Activated CD4-positive, alpha-beta T cell treated with anti-CD3 and anti-CD28 coated beads, Interleukin-2, Interleukin-4, amounts not matched to agents 100 ng/mL and 50 ng/mL, durations not matched to agents 16 hours and 8 hours (primary cell): ENCODE measurements around the gene PCDH9.

Source experiments
- DNase-seq: peaks from one replicate; pipeline ENCODE4 v3.0.0-alpha.2; 2020; ENCODE audit warnings: low spot score

Gene PCDH9

DNA sequence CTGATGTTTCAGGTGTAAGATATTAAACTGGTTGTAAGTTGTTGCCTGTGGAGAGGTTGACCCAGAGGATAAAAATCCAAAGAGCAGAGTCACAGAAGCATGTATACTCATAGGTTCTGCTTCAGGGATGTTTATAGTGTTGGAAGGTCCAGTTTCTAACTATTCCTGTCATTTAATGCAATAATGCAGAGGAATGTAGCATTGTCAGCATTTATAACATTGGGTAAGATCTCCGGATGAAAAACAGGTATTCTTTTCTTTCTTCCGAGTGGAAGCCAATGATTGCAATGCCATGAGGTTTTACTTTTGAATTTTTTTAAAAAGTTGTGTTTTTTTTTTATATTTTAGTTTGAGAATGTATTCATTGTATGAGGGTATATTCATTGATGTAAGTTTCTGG, 771.0 kb downstream of the PCDH9 start:
- DNase-seq, result no peak

DNA sequence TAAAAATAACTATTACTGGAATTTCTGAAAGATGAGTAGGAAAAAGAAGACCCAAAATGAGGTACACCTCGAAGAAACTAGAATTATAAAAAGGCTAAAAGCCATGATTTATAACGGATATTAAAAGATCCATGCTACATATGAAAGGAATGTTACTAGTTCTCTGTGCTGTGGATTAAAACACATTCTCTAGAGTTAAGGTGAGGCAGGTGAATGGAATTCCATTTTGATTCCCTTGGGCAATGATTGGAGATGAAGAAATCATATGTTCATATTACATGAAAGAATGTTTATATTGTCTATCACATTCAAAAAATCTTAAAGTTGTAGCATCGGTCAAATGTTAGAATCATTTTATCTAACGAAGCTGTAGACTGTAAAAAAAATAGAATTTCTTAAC, 783.7 kb downstream of the PCDH9 start:
- DNase-seq, result no peak

DNA sequence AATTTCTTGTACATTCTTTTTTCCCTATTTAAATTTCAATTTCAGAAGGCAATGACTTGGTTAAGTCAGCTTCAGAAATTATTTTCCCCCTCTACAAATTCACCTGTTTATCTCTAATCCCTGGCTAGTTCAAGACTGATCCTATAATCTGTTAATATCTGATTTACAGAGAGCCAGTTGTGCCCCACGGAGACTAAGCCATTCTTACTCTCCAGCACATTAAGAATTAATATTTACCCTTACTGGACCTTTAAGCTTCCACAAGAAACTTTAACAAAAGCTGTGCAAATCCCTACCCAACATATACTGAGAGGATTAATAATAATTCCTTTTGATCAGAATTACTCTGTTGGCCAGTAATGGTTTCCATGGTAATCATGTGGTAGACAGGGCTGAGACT, 786.2 kb downstream of the PCDH9 start:
- DNase-seq, result no peak

DNA sequence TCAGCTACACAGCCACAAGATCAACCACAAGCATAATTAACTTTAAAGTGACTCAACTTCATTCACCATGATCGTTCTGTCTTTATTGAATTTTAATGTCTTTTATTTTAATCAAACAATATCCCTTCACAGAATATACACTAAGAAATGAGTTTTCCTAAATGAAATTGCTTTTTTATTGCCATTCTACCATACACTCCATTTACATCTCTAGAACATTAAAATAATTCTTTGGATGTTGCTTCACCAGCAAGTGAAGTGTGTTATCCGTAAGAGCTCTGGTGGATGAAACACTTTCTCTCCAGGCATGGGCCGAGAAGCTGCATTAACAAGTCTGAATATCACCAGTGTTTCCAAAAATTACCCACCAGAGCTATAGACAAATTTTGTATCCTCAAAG, 789.2 kb downstream of the PCDH9 start:
- DNase-seq, result no peak

DNA sequence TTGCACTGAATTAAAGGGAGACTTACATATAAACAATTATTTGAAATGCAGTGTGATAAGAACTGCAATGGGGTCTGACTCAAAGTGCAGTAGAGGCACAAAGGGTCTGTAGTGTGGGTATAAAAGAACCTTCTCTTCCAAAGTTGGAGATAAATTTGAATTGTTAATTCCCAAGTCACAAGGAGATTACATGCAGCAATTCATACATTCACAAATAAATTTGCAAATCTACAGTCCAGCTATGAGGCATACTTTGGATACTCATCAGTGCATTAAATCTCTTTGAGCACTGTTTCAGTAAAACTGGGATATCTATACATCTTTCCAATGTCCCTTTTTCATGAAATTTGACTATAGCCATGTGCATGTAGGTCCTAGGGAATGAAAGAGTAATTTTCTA, 799.4 kb downstream of the PCDH9 start:
- DNase-seq, result no peak

DNA sequence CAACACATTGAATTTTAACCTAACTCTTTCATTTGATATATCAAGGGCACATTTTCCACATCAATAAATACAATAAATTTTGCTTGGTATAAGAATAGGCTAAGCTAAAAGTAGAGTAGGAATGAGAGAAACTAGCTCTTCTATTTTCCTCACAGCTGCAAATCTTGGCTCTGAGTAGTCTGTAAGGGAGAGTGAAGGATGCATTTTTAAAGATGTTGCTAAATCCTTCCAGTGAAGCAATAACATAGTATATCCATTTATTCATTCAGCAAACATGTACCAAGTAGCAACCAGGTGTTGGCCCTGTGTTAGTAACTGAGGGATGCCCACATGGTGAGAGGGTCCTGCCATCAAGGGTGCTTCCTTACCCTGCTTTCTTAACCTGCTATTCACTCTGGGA, 799.9 kb downstream of the PCDH9 start:
- DNase-seq, result no peak

DNA sequence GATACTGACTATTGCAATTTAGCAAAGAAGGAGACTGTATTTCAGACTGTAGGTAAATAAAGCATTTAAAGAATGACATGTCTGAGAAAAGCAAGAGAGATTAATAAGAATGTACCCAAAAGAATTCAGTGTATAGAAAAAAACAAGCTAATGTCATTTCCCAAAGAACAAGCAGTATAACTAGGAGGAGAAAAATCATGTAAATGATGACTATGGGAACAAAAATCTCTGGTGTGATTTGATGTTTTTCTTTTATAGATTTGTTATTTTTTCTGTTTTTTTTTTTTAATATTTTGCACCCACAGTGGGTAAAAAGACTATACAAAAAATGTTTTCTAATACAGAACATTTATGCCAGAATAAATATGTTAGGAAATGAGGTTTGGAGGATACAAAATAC, 801.0 kb downstream of the PCDH9 start:
- DNase-seq, result no peak

DNA sequence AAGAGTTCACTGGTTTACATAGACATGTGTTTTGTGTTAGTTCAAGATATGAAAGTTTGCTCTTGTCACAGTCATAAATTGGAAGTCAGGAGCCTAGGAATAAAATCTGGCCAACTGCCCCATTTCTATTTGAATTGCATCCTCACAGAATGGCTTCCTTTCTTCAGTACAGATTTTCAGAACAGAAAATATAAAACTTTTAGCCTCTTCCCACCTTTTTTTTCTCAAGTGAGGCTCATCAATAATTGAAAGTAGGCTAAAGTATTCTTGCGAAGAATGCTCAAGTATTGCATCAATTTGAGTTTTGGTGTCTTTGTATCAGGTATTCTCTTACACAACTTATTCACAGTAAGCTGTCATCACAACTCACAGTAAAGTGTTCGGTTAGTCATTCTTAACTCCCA, 802.7 kb downstream of the PCDH9 start:
- no peak for DNase-seq

DNA sequence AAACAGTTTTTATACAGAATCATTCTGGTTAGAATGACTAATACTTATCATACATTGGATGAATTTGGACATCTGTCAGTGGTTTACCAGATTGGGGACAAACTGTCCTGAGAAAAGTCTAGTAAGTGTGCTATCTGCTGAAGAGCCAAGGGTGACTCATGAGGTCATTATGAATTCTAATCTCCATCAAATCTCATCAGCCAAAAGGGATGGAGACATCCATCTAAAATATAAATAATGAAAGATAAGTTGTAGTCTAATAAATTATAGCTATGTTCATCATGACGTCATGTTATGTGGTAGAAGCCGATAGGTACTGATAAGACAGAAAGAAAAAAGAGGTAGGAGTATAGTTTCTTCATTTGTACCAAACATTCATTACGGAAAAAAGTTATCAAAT, 804.4 kb downstream of the PCDH9 start:
- no peak for DNase-seq

DNA sequence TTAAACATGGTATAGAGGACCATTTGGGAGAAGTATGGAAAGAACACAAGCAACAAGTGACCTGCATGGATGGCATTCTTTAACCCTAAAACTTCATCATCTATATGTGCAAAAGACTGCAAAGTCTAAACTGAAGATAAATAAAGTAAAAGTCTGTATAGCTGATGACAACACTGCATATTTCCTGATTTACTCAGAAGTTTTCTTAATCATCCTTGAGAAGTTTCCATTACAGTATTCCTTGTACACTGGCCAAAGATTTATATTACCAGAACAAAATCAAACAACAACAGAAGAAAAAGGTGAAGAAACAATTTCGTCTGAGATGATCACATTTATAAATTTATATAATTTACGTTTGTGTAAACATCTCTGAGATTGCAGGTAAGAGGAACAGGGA, 805.7 kb downstream of the PCDH9 start:
- no peak for DNase-seq

DNA sequence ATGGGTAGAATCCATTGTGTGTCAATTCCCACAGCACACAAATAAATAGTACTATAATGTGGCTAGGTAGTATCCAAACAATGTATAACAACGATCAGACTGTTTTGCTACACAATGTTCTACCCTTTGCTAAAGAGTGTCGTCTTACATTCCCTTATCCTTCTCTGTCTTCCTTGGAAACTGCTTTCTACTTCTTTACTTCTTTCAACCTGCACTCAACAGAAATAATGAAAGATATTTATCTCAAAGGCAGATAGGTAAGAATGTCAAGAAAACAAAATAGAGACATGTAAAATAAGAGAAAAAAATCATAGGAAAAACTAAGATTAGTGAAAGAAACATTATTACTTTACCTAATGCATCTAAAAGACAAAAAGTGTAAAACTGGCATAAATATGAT, 814.7 kb downstream of the PCDH9 start:
- no peak for DNase-seq

DNA sequence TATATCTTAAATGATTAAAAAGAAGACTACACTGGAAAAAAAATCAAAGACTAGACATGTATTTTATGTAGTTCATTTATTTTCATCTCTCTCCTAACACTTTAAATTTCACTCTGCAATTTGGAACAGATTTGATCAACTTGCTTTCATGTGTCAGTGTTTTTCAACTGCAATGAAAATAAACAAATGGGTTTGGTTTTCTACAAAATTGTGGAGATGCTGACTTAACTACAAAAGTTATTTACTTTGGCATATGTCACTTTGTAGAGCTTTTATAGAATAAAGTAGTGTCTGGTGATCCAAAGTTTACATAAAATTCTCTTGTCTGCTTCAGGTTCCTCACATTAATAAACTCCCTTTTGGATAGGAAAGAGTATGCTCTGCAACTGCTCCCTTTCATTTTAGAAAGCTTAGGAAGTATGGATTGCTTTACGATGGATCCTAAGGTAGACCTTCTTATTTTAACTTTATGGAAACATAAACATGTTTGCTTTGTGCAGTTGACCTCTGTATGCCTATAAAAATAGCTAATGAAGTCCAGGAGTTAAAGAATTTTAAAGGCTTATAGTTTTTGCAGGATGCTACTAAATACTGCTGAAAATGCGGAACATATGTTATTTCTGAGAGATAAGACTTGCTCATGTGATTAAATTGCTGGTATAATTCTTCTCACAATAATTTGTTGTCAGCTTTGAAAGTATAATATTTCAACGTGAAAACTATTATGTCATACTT, 815.9 kb downstream of the PCDH9 start:
- DNase-seq, result no peak

DNA sequence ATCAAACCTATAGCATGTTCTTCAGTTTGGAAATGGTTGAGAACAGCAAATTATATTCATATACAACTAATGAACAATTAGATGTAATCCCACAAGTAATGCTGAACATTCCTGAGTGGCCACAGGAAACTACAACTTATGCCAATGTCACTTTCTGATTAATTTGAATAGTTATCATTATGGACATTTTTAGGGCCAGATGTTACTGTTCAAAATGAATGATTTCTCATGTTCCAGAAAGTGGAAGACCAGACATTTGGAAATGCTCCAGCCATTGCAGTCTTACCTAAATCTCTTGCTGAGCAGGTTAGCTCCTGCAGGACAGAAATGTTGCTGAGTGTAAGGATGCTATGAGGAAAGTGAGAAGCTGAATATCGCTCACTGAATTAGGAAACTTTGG, 819.8 kb downstream of the PCDH9 start:
- DNase-seq, result no peak

DNA sequence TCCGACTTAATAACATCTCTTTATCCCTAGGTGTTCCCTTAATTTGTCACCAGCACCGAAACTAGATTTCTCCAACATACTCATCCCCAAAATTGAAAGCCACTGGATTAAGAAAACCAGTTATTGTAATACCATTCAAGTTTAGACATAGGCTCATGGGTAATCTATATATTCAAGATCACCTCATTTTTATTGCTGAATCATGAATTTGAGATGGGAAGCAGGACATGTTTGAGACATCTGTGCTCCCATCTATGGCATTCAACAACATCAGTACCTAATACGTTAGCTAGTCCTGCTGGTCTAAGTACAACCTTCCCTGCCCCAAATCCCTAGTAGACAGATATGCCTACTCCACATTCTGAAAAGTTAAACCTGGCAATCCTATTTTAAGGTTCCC, 820.6 kb downstream of the PCDH9 start:
- no peak for DNase-seq

DNA sequence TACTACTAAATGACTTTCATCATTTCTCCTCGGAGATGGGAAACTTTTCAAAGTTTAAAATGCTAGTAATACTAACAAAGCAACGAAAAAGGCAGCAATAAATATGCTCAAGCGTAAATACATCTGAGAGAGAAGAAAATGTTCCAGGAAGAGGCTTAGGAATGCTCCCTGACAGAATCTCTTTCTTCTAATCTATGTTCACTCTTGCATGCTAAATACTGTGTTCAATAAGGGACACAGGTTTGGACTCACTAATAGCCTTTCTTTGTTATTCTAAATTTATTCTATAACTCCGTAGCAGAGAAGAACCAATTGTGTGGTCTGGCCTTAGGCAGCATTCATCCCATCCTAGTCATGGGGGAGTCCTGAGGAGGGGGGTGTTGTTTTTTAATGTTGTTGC, 823.0 kb downstream of the PCDH9 start:
- no peak for DNase-seq

DNA sequence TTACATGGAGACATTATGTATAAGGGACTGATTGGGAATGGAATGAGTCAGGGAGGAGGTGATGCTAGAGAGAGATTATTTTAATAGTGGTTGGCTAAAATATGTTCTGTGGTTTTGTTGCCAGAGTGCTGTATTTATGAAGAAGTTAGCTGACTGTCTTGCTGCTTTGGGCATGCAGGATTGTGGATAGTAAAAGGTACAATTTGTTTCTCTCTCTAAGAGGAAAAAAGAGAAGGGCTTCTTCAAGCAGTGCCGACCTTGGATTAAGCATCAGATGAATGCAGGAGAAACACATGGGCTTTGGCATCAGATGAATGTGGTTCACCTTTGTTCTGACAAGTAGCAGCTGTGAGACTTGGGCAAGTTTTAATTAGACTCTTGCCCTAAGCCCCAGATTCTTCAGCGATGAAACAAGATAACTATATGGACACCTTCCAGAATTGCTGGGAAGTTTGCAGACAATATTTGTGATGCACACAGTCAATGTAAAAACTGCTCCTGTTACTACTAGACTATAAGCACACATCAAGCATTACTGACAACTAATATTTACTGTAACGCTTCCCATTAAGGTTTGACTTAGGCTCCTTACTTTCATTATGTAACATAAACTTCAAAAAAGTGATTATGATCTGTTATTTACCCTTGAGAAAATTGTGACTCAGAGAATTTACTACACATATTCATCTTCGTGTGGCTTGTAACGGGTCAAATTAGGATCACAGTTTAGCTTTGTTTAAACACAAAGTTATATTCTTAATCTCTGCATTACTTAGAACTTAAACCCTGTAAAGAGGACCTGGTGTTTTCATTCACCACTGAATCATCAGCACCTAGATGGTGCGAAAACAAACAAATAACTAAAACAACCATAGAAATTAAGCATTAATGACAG, 824.0 kb downstream of the PCDH9 start:
- no peak for DNase-seq

DNA sequence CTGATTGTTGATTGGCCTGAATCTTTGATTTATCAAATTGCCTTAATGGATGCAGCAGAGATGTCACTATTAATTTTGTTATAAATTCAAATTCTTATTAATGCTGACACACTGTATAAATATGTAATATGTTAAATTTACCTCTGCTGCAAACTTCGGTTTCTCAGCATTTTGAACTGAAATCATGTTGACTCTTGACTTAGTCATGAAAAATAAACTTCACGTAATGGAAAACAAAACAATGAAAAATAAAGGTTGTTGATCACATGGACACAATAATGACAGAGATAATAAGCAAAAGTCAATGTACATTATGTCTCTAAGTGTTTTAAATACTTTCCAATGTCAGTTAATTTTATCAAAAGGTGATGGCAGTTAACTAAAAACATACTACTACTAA, 827.6 kb downstream of the PCDH9 start:
- no peak for DNase-seq

DNA sequence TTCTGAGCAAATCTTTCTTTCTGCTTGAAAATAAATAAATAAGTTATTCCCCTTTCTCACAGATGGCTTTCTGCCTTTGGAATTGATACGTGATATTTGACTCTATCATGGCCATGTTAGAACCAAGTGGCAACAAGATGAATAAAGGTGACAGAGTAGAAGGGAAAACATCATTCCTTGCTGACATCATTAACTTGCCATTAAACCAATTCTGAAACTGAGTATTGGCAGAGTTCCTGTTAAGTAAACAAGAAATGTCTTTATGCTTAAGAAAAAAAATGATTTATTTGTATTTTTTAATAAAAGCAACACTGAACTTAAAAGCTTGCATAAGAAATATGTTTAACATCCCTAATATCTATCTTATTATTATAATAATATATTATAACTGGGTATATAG, 828.1 kb downstream of the PCDH9 start:
- no peak for DNase-seq

DNA sequence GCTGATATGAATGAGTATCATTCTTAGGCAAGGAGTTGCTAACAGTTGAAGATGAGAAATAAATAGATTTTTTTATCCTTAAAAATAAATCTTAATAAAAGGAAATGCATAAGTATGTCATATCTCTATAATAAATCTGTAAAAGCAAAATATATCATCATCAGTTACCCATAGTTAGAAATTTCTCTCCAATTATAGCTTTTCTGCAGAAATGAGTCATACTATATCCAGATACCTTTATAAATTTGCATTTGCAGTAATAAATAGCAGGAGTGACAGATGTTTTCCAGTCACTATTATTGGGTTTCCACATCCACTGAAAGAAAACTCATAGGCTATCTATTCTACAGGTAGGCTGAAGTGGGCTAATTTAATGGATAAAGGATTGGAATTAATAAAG, 829.8 kb downstream of the PCDH9 start:
- no peak for DNase-seq

DNA sequence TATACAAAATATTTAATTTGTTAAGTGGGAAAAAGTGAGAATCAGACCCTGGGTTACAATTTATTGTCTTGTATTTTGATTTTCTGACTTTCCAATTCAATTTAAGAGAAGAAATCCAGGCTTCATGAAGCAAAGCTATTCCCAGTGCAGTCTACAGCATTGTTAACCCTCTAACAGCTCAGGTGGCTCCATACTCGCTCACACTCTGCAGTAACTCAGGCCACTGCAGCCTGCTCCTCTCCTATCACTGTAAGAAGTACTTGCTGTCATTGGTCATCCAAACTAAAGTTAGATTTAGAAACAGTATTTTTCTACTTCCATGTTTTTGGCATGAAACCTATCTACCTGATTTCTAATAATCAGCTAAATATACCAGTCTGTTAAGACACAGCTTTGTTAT, 830.3 kb downstream of the PCDH9 start:
- DNase-seq, result no peak

DNA sequence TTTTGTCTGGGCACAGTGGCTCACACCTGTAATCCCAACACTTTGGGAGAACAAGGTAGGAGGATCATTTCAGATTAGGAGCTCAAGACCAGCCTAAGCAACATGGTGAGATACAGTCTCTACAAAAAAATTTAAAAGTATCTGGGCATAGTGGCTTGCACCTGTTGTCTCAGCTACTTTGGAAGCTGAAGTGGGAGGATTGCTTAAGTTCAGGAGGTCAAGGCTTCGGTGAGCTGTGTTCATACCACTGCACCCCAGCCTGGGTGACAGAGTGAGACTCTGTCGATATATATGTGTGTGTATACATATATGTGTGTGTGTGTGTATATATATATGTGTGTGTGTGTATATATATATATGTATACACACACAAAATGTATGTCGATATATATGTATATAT, 833.0 kb downstream of the PCDH9 start:
- no peak for DNase-seq

DNA sequence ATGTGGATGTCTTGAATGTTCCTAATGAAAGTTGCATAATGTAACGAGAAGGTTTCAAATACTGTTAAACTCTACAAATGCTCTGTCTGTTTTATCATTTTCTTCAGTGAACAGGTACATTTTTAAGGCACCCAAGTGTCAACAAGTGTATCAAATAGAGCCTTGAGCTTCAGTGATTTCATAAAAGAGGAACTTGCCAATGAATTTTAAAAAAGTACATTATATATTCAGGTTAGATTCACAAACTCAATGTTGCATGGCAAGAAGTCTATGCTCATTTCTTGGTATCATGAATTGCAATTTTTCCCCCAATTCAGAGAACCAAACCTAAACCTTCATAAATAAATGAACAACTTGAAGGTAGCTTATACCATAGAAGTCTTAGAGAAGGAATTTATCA, 838.8 kb downstream of the PCDH9 start:
- no peak for DNase-seq

DNA sequence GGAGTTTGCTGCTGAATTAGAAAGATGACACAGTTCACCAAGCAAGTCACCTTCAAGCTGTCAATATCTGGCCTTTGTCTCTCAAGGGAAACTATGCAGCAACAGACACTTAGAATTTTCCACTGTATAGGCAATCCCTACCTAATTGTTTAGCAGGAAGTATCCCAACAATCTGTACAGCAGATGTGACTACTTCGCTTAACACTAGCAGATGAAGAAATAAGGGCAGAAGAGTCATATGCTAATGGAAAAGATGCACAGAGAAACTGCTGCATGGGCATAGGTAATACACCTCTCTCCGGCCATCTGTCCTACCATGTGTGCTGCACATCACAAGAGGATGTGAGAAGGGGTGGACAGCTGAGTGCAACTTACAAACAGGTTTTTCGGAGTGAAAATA, 851.2 kb downstream of the PCDH9 start:
- no peak for DNase-seq

DNA sequence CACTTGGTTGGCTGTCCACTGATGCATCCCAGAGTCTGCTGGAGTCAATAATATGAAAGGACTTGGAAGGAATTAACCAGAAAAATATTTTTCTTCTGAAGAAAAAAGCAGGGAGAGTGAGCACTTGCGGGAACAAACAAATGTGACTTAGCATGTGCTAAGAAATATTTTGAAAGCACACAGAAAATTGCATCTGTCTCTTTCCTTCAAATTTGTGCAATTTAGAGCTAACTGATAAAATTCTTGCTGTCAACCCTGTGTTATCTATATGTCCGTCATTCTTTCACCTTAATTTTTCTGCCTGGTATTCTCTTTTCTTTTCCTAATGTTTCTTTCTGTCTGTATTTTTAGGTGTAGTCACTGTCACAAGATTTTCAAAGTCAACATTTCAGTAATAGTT, 852.6 kb downstream of the PCDH9 start:
- no peak for DNase-seq
